HUES48 (cell line): ENCODE data around the gene SLC5A11.

Experiments
- H3K27ac ChIP-seq: one replicate; pipeline ENCODE4 v1.7.0; 2013; ENCODE audit warnings: low read depth, low read length, inconsistent platforms
- H3K27me3 ChIP-seq: 2 replicates; pipeline ENCODE4 v1.6.1; 2013; ENCODE audit warnings: mild to moderate bottlenecking, low read length; ENCODE audit not compliant: control insufficient read depth, insufficient read depth
- H3K36me3 ChIP-seq: 2 replicates; pipeline ENCODE4 v1.6.1; 2013; ENCODE audit warnings: low read length; ENCODE audit not compliant: control insufficient read depth, insufficient read depth
- H3K4me1 ChIP-seq: 2 replicates; pipeline ENCODE4 v1.6.1; 2013; ENCODE audit warnings: mild to moderate bottlenecking, low read length; ENCODE audit not compliant: control insufficient read depth, insufficient read depth
- H3K4me3 ChIP-seq: 2 replicates; pipeline ENCODE4 v1.5.1; 2013; ENCODE audit warnings: mild to moderate bottlenecking, low read depth, low read length
- H3K9ac ChIP-seq: 2 replicates; pipeline ENCODE4 v1.6.1; 2013; ENCODE audit warnings: mild to moderate bottlenecking, low read depth, low read length, moderate library complexity
- H3K9me3 ChIP-seq: 2 replicates; pipeline ENCODE4 v1.6.1; 2013; ENCODE audit warnings: low read length; ENCODE audit not compliant: control insufficient read depth, insufficient read depth

Gene SLC5A11

GRCh38 chr16:24944206-24944605 lies 98.4 kb downstream of the SLC5A11 start:
- Histone ChIP-seq H3K27me3 (no peaks in the 10 kb centered on the region), H3K27ac (no peak overlapping the region), H3K9ac (no peak overlapping the region), H3K36me3 (peaks cover 82% of the 10 kb centered on the region), H3K4me3 (no peak overlapping the region), H3K4me1 (no peaks in the 10 kb centered on the region), H3K9me3 (no peaks in the 10 kb centered on the region)

GRCh38 chr16:24946155-24946554 lies 100.4 kb downstream of the SLC5A11 start:
- H3K27ac ChIP-seq = no peak overlapping the region
- H3K4me1 ChIP-seq = no peaks in the 10 kb centered on the region
- no peak overlapping the region for H3K4me3 ChIP-seq
- H3K9me3 ChIP-seq = no peaks in the 10 kb centered on the region
- H3K36me3 ChIP-seq = peaks cover 78% of the 10 kb centered on the region
- no peak overlapping the region for H3K9ac ChIP-seq
- H3K27me3 ChIP-seq = no peaks in the 10 kb centered on the region

DNA sequence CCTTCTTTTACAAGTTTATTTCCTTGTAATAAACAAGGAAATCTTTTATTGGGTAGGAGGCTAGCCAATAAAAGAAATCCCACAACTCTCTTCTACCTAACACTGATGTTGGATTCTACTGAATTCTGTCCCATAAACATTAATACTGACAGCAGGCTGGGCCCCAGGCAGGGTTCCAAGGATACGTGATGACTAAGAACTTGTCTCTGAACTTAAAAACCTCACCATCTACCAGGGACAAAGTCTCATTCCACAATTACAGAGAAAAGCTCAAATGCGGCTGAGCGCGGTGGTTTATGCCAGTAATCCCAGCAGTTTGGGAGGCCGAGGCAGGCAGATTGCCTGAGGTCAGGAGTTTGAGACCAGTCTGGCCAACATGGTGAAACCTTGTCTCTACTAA lies 104.5 kb downstream of the SLC5A11 start:
- Histone ChIP-seq H3K27me3 (no peaks in the 10 kb centered on the region), H3K9ac (no peak overlapping the region), H3K36me3 (peaks cover 88% of the 10 kb centered on the region), H3K27ac (no peak overlapping the region), H3K4me1 (no peaks in the 10 kb centered on the region), H3K4me3 (no peak overlapping the region), H3K9me3 (no peaks in the 10 kb centered on the region)

GRCh38 chr16:24953306-24953705 lies 107.5 kb downstream of the SLC5A11 start:
- Histone ChIP-seq H3K4me3 (no peak overlapping the region), H3K9me3 (no peaks in the 10 kb centered on the region), H3K27me3 (no peaks in the 10 kb centered on the region), H3K4me1 (no peaks in the 10 kb centered on the region), H3K9ac (no peak overlapping the region), H3K27ac (no peak overlapping the region), H3K36me3 (peaks cover 92% of the 10 kb centered on the region)

DNA sequence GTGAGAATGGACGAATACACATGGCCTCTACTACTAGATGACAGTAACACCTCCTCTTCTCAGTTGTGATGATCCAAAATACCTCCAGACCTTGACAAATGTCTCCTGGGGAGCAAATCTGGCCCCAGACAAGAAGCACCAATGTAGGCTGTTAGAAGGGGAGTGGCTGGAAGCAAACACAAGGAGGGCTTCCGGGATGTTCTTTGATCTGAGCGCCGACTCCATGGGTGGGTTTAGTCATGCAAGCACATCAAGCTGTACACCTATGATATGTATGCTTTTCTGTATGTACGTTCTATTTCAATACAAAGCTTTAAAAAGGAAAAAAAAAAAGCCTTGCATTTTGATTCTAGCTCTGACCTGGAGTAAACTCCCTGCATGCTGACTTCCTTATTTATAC lies 108.0 kb downstream of the SLC5A11 start:
- Histone ChIP-seq H3K27me3 (no peaks in the 10 kb centered on the region), H3K9me3 (no peaks in the 10 kb centered on the region), H3K9ac (no peak overlapping the region), H3K27ac (no peak overlapping the region), H3K4me3 (no peak overlapping the region), H3K4me1 (no peaks in the 10 kb centered on the region), H3K36me3 (peaks cover 94% of the 10 kb centered on the region)

DNA sequence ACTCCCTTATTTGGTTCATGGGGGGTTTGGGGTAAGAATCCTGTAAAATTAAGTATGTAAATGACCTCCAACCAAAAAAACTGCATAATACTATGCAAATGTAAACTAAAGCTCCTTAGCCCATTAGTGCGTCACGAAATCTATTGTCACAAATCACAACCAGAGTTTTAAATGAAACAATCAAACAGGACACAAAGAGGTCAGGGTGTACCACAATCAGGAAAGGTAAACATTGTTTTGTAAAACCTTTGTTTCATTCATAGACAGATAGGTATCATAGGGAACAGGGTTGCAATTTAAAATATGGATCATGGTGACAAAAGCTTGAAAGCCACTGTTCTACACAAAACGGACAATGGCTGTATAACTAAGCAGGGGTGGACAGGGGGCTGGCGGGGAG lies 108.4 kb downstream of the SLC5A11 start:
- no peak overlapping the region for H3K9ac ChIP-seq
- no peaks in the 10 kb centered on the region for H3K27me3 ChIP-seq
- H3K4me1 ChIP-seq = no peaks in the 10 kb centered on the region
- no peaks in the 10 kb centered on the region for H3K9me3 ChIP-seq
- no peak overlapping the region for H3K27ac ChIP-seq
- H3K36me3 ChIP-seq = peaks cover 93% of the 10 kb centered on the region
- no peak overlapping the region for H3K4me3 ChIP-seq

DNA sequence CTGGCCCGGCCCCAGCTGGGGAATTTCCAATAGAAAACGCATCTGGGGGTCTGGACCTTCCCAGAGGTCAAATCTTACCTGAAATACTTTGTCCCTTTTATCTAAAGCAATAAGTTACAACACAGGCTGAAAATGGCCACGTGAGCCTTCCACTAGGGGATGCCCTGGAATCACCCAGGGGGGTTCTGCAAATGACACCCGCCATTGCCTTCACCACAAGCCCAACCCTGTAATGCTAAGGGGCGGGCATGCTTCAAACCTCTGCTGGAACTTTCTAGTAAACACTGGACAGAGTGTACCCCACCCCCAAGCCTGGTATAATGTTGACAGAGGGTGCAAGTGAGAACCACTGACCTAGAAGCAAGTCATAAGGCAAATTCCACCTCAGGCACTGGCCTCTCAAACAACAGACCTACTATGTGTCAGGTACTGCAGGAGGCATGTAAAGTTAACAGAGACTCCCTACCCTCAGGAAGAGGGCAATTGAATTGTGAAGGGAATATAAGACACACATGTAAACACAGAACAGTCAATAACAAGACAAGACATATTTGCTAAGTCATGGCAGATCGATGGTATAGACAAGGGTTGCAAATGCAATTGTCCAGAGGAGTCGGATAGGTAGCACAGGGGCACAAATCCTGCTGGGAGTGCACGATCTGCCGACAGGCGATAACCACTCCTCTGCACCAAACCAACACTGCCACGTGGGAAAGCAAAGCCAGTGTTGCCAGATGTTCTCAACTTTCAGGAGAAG lies 110.4 kb downstream of the SLC5A11 start:
- no peaks in the 10 kb centered on the region for H3K9me3 ChIP-seq
- H3K27me3 ChIP-seq = no peaks in the 10 kb centered on the region
- no peak overlapping the region for H3K27ac ChIP-seq
- H3K36me3 ChIP-seq = peaks cover 89% of the 10 kb centered on the region
- no peaks in the 10 kb centered on the region for H3K4me1 ChIP-seq
- no peak overlapping the region for H3K9ac ChIP-seq
- no peak overlapping the region for H3K4me3 ChIP-seq

DNA sequence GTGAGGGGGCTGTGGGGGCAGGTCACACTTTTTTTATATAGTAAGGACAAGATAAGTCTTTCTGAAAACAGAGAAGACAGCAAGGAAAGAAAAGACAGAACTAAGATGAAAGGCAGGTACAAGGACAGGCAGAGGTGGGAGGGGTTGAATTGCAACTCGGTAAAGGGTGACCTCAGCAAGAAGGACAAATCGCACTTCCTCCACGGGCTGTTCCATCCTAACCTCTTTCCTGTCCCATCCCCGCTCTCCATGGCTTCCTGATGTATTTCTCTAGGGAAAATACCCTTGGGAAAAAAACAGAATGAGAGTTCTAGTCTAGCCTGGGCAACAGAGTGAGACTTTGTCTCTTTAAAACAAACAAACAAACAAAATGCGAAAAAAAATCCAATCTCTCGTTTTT lies 112.1 kb downstream of the SLC5A11 start:
- no peak overlapping the region for H3K9ac ChIP-seq
- H3K9me3 ChIP-seq = peaks cover 3% of the 10 kb centered on the region
- H3K27me3 ChIP-seq = no peaks in the 10 kb centered on the region
- H3K27ac ChIP-seq = no peak overlapping the region
- H3K36me3 ChIP-seq = peaks cover 88% of the 10 kb centered on the region
- no peak overlapping the region for H3K4me3 ChIP-seq
- H3K4me1 ChIP-seq = no peaks in the 10 kb centered on the region
